ENCODE results near the gene TOM1L2.

The TOM1L2 gene

DNA sequence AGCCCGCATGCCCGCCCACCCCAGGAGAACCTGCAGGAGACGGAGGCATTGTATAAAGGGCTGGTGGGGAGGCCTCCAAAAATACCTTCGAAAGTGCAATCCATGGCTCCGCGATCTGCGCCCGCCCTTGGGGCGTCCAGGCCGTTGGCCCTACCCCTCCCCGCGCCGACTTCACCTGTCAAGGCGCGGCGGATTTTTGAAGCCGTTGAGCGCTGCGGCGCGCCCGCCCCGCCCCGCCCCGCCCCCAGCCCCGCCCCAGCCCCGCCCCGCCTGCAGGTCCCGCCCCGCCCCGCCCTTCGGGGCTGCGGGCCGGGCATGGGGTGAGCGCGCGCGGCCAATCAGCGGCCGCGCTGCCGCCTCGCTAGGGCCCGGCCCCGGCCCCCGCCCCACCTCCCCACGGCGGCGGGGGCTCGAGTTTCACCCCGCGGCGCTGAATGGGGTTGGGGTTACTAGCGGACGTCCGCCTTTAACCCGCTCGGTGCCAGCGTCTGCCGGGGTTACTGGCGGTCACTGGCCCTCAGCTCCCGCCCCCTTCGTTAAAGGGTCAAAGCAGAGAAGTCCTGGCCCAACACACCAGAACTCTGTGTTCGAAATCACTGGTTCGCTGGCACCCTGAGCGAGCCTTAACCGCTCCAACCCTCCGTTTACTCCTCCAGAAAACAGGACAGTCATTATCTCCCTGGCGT is 148.6 kb downstream of the TOM1L2 start:
- in situ Hi-C loops (cut with MboI; ENCODE audit: low sequenced_read_pairs): no loop called here

- in situ Hi-C loops (cut with MboI; ENCODE audit: low sequenced_read_pairs): no loop called here
Observed at GRCh38 chr17:17822616-17823015, 149.6 kb downstream of the TOM1L2 start.

DNA sequence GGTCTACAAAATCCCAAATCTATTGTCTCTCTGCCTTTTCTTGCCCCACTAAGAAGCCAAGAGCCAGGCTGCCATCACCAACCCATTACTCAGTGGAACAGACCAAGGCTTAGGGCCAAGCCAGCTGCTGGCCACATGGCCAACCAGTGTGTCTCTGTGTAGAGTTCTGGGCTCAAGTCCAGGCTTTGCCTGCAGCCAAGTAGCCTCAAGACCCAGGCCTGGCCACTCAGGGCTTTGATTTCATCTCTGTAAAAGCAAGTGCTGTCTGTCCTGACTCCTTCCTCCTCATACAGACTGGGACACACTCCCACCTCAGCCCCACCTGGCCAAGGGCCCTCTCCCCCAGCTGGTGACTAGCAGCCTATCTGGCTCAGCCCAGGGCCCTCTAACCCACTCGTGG is 150.0 kb downstream of the TOM1L2 start:
- in situ Hi-C loops (cut with MboI; ENCODE audit: low sequenced_read_pairs): no loop called here

- in situ Hi-C loops (cut with MboI; ENCODE audit: low sequenced_read_pairs): no loop called here
Observed at GRCh38 chr17:17820463-17821158, 151.6 kb downstream of the TOM1L2 start.

GRCh38 chr17:17820046-17820445 is 152.2 kb downstream of the TOM1L2 start:
- in situ Hi-C loops (cut with MboI; ENCODE audit: low sequenced_read_pairs): no loop called here

DNA sequence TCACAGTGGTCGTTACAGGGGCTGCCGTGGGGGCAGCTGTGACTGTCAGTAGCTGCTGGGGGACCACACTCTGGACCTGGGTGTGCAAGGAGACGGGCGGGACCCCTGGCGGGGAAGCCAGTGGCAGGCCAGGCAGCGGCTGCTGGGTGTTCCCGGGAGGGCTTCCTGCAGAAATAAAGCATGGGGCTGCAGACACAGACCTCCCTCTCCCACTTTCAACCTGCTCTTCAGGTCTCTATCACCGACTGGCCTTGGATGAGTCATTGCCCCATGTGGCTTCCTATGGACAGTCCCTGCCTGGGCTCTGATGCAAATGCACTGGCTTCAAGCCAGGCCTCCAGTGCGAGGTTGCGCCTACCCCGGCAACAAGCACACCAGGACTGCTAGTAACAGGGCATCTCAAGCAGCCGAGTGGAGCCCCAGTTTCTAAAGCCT is 152.6 kb downstream of the TOM1L2 start:
- in situ Hi-C loops (cut with MboI; ENCODE audit: low sequenced_read_pairs): no loop called here

- in situ Hi-C loops (cut with MboI; ENCODE audit: low sequenced_read_pairs): no loop called here
Observed at GRCh38 chr17:17819111-17819510, 153.1 kb downstream of the TOM1L2 start.

- in situ Hi-C loops (cut with MboI; ENCODE audit: low sequenced_read_pairs): no loop called here
Observed at GRCh38 chr17:17818088-17818526, 154.1 kb downstream of the TOM1L2 start.

DNA sequence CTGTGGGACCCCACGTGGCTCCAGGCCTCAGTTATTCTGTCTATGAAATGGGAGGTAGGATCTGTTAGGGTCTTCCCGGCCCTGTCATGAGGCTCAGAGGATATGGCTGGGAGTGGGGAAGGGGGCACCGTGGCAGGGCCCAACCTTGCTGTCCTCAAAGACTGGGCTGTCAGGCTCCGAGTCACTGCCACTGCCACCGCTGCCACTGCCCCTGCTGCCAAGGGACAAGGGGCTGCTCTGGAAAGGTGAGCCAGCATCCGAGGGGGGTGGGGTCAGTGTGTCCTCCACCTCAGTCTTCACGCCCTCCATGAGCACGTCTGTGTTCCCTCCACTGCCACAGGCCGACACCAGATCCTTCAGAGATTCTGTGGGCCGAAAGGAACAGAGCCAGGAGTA is 154.7 kb downstream of the TOM1L2 start:
- in situ Hi-C loops (cut with MboI; ENCODE audit: low sequenced_read_pairs): no loop called here

DNA sequence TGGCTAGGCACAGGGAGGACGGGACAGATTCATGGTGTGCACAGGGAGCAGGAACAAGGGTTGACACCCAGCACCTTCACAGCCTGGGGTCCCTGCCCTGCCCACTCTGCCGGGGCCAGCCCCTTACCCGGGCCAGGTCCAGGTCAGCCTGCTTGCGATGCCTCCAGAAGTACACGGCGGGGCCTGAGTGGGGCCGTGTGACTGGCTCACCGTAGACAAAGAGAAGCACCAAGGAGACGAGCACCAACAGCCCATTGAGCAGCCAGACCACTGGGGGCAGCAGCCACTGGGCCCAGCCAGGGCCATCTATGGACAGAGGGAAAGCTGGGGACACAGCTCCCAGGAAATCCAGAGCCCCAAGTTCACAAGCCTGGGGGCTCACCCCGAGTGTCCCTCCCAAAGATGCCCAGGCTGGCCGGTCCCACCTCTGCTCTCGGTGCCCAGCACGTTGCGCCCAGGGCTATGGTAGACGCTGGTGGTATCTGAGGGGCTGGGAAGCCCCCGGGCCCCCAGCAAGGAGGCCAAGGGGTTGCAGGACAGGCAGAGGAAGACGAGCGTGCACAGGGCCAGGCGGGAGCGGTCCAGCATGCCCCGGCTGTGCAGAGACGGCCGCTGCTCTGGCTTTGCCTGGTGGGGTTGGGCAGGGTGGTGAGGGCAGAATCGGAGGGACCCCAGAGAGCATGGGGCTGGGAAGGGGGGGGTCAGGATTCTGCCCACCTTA is 155.2 kb downstream of the TOM1L2 start:
- in situ Hi-C loops (cut with MboI; ENCODE audit: low sequenced_read_pairs): no loop called here

DNA sequence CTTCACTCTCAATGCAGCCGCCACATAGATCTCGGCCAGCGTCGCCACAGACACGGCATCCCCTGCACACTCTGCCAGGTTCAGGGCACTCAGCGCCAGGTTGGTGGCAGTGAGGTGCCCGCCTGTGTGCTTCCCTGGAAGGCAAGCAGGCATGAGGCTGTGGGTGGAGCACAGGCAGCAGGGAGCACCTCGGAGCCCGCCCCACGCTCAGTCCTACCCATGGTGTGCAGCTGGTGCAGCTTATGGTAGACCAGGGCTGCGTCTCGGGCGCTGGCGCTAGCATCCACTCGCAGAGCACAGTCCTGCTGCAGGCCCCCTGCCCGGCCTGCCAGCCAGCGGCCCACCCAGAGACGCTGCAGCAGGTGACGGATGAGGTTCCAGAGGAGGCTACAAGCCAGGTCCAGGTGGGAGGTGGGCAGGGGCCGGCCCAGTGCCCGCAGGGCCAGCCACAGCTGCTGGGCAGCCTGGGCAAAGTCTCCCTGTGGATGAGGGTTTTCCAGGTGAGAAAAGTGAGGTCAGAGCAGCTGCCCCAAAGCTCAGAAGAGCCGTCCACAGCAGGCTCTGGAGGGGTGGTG is 155.9 kb downstream of the TOM1L2 start:
- in situ Hi-C loops (cut with MboI; ENCODE audit: low sequenced_read_pairs): no loop called here

DNA sequence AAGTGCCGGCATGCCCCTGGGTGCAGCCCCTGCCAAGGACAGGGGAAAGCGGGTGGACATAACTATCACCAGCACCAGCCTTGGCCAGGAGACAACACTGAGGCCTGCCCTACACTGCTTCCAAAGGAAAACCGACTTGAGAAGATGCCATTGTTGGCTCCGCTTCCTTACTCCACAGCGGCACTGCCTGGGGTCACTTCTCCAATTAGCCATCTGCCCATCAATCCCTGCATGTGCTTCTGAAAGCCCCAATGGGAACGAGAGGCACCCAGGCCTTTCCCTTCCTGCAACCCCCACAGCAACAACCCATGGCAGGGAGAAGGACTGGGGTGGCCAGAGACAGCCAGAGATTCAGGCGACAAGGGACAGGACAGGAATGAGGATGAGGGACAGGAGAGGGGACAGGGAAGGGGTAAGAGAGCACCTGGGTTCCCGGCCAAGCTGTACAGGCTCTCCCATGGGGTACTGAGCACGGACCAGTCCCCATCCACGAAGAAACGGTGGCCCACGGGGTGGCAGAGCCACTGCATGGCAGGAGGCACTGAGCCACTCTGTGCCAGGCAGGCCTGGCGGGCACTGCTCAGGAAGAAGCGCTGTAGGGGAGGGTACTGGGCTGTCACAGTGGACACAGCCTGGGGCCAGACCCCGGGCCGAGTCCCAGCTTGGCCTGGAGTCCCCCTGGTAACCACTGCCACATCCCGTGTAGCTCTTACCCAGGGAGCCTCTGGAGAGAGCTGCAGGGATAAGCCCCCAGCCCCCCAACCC is 156.6 kb downstream of the TOM1L2 start:
- in situ Hi-C loops (cut with MboI; ENCODE audit: low sequenced_read_pairs): no loop called here

- in situ Hi-C loops (cut with MboI; ENCODE audit: low sequenced_read_pairs): no loop called here
Observed at GRCh38 chr17:17815062-17815406, 157.2 kb downstream of the TOM1L2 start.

- in situ Hi-C loops (cut with MboI; ENCODE audit: low sequenced_read_pairs): no loop called here
Observed at GRCh38 chr17:17814162-17815061, 157.8 kb downstream of the TOM1L2 start.

- in situ Hi-C loops (cut with MboI; ENCODE audit: low sequenced_read_pairs): no loop called here
Observed at GRCh38 chr17:17813725-17814095, 158.5 kb downstream of the TOM1L2 start.

- in situ Hi-C loops (cut with MboI; ENCODE audit: low sequenced_read_pairs): no loop called here
Observed at GRCh38 chr17:17813055-17813724, 159.0 kb downstream of the TOM1L2 start.

- in situ Hi-C loops (cut with MboI; ENCODE audit: low sequenced_read_pairs): no loop called here
Observed at GRCh38 chr17:17812211-17813054, 159.8 kb downstream of the TOM1L2 start.

- in situ Hi-C loops (cut with MboI; ENCODE audit: low sequenced_read_pairs): no loop called here
Observed at GRCh38 chr17:17811381-17812210, 160.6 kb downstream of the TOM1L2 start.

Data from HL-60/S4 treated with phorbol 12-myristate 13-acetate at 8.2 ng/mL for 4 days and 3 days (cell line).